Measurements from ENCODE around the gene ANKRD33B.
"Not testable (repeated sequence)": the region's sequence is repeated elsewhere in the genome, so short reads cannot be mapped to it uniquely, and the experiment has no call there.

The ANKRD33B gene

GRCh38 chr5:10619649-10620048 is 55.8 kb downstream of the ANKRD33B start:
- DNase-seq (ENCODE audit: low spot score): no peak

DNA sequence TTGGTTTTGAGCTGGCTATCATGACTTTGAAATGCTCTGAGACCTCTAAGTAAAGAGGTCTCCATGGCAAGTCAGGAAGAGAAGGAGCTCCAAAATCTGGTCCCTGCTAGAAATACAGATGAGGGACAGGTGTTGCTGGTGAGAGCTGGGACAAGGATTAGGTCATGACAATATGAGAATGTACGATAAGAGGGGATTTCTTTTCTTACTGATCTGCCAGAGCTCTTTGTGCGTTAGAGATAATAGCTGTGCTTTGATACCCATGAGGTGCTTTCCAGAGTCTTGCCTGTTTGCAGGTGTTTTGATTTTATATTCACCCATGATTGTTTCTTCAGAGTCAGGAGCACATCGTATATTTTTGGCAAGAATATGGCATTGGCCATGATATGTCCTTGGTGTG is 56.5 kb downstream of the ANKRD33B start:
- no peak for DNase-seq (ENCODE audit: low spot score)

DNA sequence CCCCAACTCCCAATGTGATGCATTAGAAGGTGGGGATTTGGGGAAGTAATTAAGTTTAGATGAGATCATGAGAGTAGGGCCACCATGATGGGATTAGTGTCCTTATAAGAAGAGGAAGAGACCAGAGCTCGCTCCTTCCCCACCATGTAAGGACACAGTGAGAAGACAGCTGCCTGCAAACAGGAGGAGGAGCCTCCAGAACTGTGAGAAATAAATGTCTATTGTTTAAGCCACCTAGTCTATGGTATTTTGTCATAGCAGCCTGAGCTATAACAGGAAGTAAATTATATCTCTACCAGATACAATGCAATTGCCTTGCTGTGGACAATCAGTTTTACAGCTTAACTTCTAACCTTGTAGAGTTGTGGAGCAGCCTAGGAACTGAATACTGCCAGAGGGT is 58.0 kb downstream of the ANKRD33B start:
- DNase-seq (ENCODE audit: low spot score): no peak

GRCh38 chr5:10622810-10623209 is 58.9 kb downstream of the ANKRD33B start:
- no peak for DNase-seq (ENCODE audit: low spot score)

DNA sequence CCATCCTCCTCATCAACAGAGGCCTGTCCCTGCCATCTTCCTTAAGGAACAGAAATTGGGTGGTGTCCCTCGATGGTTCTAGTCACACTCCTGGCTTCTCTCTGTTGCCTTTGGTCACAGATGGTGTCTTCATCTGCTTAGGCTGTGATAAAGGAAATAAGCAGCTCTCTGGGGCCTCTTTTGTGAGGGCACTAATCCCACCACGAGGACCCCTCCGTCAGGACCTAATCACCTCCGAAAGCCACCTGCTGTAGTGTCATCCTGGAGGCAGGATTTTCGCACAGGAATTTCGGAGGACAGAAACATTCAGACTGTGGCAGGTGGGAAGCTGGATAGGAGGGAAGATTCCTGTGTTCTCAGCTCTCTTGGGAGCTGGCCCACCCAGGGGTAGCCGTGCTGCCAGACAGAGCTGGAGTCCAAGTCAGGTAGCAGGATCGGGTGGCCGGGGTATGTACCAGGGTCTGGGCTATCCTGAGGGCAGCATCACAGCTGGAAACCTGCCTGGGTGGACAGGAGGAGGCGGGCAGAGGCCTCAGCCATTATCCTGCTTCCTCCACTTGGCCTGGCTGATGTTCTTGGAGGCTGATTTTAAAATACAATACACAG is 59.5 kb downstream of the ANKRD33B start:
- DNase-seq (ENCODE audit: low spot score): no peak

DNA sequence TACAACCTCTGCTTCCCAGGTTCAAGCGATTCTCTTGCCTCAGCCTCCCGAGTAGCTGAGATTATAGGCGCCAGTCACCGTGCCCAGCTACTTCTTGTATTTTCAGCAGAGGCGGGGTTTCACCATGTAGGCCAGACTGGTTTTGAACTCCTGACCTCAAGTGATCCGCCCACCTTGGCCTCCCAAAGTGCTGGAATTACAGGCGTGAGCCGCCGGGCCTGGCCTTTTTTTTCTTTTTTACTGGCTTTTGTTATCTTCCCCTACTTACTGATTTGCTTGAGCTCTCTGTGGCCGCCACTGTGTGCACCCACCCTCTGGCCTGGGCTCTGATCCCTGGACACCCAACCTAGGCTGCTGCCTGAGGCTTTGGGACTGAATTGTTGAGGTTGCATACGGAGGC is 60.3 kb downstream of the ANKRD33B start:
- DNase-seq (ENCODE audit: low spot score): no peak

DNA sequence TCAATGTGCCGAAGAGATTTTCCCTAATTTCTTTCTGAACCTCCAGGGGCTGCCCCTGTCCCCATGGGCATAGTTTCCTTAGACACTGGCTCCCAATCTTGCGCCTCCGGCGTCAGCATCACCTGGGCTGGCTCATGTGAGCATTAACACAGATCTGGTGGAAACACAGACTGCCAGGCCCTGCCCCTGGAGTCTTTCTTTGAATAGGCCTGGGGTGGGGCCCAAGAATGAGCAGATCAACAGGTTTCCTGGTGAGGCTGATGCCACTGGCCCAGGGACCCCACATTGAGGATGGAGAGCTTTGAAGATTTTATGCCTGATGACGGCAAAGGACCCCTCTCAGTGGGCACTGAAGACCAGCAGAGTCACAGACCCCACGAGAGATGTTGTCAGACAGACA is 60.8 kb downstream of the ANKRD33B start:
- no peak for DNase-seq (ENCODE audit: low spot score)

DNA sequence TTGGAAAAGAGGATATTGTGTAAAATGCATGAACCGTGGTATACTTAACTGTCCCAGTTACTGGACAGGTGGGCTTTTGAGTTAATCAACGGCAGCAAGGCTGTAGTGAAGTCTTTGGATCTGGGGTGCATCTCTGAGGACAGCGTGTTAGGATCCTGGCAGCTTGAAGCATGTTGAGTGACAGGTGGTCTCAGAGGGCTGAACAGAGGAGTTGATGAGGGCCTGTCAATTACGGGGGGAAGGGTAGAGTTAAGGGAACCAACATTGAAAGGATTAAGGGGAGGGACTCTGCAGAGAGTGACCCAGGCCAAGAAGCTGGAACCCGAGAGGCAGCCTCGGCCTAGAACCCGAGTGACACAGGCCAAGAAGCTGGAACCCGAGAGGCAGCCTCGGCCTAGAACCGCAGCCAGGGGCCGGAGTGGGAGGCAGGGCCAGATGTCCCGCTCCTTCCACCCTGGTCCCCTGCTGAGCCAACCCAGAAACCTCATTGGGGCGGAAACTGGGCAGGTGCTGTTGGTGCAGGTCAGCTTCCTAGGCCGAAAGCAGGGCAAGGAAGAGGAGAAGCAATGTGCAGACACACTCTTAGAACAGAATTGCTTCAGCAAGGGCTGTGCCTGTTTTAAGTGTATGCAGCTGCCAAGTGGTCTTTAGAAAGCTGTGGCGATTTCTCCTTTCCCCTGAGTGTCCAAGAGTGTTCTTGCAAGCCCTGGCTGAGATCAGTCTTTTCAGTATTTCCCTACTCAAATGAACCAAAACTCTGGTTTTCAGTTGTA is 62.0 kb downstream of the ANKRD33B start:
- DNase-seq (ENCODE audit: low spot score): no peak

DNA sequence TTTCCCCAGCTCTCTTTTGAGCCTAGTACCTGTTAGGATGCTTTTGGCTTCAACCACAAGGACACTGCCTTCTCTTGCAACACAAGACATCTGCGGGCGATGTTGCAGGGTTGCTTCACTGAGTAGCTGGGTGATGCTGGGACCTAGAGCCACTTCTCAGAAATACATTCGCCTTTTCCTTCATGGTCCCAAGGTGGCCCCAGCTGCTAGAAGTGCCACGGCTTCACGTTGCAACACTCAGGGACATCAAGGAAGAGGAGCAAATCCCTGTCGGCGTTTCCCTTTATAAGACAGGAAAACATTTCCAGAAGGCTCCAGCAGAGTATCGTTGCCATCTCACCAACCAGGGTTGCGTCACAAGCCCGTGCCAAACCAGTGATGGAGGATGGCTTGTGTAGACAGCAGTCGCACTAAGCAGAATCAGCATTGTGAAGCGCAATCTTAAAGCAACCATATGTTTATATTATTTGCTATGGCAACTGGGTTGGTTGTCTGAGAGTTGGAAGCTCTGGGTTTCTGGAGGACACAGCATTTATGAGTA is 62.7 kb downstream of the ANKRD33B start:
- no peak for DNase-seq (ENCODE audit: low spot score)

GRCh38 chr5:10627160-10627701 is 63.4 kb downstream of the ANKRD33B start:
- DNase-seq (ENCODE audit: low spot score): peak; percentile 8

DNA sequence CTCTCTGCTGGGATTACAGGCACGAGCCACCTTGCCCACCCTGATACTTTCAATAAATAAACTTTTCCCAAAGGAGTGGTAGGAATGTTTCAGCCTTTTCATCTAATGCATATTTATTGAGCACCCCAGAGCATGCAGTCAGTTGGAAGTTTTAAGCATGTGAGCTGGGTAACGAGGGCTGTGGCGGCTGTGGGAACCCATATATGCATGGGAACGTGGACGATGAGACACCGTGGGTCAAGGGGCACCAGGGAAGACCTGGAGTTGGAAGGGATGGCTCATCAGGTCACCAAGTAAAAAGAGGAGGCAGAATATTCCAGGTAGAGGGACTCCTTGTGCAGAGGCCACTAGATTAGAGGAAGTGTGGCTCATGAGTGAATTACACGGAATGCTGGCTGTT is 64.7 kb downstream of the ANKRD33B start:
- no peak for DNase-seq (ENCODE audit: low spot score)

- DNase-seq (ENCODE audit: low spot score): no peak
Observed at GRCh38 chr5:10629682-10630081, 65.8 kb downstream of the ANKRD33B start.

GRCh38 chr5:10630126-10630525 is 66.3 kb downstream of the ANKRD33B start:
- DNase-seq (ENCODE audit: low spot score): no peak

GRCh38 chr5:10630744-10631143 is 66.9 kb downstream of the ANKRD33B start:
- DNase-seq (ENCODE audit: low spot score): not testable (repeated sequence)

DNA sequence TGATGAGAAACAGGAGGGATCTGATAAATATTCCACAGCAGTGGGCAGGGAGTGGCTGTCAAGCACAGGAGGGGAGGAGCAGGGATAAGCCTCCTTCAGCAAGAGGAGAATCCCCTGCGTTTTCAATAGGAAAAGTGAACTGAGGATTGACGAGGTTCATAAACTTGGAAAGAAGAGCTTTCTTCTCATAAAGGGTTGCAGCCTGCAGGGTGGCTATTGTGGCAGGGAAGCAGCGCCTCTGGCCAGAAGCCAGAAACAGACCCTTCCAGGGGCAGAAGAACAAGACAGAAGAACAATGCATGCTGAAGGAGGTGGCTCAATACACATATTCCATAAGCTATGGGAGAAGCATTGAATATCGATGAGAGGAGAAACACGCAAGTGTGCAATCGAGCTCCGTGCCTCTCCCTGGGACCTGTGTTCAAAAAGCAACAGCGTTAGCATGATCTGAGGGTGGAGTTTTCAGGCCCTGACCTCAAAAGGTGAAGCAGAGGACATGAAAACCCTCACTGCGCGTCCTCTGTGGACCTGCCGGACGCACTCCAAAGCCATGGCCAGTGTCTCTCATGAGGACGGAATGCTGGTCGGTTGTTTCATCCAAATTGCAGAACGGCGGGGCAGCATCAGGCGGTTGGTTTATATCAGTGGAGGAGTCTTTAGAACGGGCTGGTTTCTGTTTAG is 67.6 kb downstream of the ANKRD33B start:
- DNase-seq (ENCODE audit: low spot score): no peak

- peak; percentile 28 for DNase-seq (ENCODE audit: low spot score)
Observed at GRCh38 chr5:10632110-10632761, 68.4 kb downstream of the ANKRD33B start.

DNA sequence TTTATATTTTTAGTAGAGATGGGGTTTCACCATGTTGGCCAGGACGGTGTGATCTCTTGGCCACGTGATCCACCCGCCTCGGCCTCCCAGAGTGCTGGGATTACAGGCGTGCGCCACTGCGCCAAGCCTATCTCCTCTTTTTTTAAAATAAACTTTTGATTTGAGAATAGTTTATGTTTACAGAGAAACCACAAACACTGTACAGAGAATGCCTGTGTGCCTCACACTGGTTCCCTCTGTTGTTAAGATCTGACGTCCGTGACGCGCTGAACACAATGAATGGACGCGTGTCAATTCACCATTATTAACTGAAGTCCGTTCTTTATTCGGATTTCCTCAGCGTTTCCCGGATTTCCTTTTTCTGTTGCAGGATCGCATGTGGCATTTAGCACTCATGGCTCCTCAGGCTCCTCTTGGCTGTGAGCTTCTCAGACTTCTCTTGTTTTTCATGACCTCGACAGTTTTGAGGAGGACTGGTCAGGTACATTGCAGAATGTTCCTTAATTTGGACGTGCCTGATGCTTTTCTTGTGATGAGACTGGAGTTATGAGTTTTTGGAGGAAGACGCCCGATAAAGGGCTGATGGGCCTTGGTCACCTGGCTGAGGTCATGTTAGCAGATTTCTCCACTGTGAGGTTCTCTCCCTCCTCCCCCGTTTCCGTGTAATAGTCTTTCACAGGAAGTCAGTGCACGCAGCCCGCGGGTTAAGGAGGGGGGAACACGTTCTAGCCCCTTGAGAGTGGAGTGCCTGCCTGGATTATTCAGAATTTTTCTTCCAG is 69.6 kb downstream of the ANKRD33B start:
- no peak for DNase-seq (ENCODE audit: low spot score)

- no peak for DNase-seq (ENCODE audit: low spot score)
Observed at GRCh38 chr5:10634050-10634449, 70.2 kb downstream of the ANKRD33B start.

DNA sequence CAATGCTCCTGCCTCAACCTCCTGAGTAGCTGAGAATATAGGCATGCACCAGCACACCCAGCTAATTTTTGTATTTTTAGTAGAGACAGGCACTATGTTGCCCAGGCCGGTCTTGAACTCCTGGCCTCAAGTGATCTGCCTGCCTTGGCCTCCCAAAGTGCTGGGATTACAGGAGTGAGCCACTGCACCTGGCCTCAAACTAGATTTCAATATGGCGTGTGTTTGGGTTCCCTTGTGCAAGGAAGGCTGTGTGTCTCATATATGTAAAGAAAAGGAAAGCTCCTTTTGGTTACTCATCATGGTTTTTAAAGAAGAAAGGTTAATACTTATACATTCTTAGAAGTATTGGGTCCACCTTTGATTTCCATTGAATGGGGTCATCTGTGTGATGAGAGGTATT is 70.7 kb downstream of the ANKRD33B start:
- no peak for DNase-seq (ENCODE audit: low spot score)

DNA sequence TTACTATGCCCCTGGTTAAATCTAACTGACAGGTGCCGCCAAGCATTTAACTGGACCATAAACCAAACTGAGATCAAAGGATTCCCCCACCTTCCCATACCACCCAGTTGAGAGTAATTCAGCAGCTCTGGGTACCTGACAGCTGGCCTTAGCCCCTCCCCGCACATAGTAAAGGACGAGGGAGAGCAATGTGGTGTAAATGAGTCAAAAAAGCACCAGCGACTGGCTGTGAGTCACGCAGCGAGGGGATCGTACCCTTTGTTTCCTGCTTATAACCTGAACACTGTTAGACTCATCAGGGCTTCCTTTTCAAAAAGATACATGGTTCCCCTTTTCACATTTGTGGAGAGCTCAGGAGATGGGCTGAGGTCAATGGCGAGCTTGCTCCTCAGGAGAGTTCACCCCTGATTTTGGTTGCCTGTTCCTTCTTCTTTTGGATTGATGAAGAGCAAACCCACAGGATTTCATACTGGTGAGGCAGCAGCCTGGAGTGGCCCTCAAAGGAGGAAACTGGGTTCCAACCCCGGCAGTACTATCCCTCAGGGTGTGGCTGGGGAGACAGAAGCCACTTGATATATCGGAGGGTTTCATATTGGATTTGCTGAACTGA is 71.5 kb downstream of the ANKRD33B start:
- peak; percentile 32 for DNase-seq (ENCODE audit: low spot score)

DNA sequence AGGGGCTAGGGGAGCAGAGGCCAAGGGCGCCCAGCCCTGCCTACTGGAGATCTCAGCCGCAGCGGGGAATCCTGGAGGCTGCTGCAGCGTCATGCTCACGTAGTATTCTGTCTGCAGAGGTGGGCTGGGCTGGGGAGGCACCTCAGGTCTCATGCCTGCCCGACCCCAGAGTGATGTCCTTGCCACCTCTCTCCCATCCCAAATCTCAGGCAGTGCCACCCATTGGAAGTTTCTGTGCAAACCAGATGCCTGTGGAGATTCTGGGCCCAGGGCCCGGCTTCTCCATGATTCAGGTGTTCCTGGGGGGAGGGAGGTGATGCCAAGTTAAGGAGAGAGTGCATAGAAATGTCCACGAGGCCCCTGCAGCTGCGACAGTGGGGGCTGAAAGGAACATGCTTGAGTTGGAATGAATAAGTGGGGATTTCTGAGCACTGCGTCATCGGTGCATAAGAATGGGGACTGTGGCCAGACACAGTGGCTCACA is 72.0 kb downstream of the ANKRD33B start:
- DNase-seq (ENCODE audit: low spot score): no peak
